ENCODE measurements around the gene MSLN. TPM values are rescaled to one million over a fixed set of nuclear protein-coding genes. Genes with fewer than 3 reads are reported as not detected.
A peak's percentile ranks its signal among the peaks of the same experiment; 100 is the strongest.
"Not testable (repeated sequence)": the region's sequence is repeated elsewhere in the genome, so short reads cannot be mapped to it uniquely, and the experiment has no call there.

Gene MSLN
- total and polyA plus RNA-seq, 5 experiments from 2014 or later: not detected

- peak overlapping the region in 2 of 10 donors; percentile 9 to 11 for H3K27ac Mint-ChIP-seq
- H3K4me3 Mint-ChIP-seq: no peak overlapping the region
- no peaks in the 10 kb centered on the region for H3K36me3 Mint-ChIP-seq
- H3K9me3 Mint-ChIP-seq: peaks cover 0 to 2% (median 0%) of the 10 kb centered on the region in 9 donors
- POLR2A ChIA-PET: interaction anchor here (0.7 kb wide), 1 partner anchor 68 kb away, joined by 3 read pairs; the partner anchor contains the start of gene JMJD8
- H3K4me1 Mint-ChIP-seq: peaks cover 0 to 6% (median 3%) of the 10 kb centered on the region in 4 donors
- no peak for ATAC-seq
- peaks cover 0 to 4% (median 0%) of the 10 kb centered on the region in 5 donors for H3K27me3 Mint-ChIP-seq
- DNase-seq: no peak
Observed at GRCh38 chr16:752007-752312, 8.6 kb upstream of the MSLN start.

GRCh38 chr16:754121-754607, 6.4 kb upstream of the MSLN start:
- peak overlapping the region in 1 of 10 donors; percentile 59 for H3K27ac Mint-ChIP-seq
- H3K9me3 Mint-ChIP-seq, DNase-seq: not testable (repeated sequence)

GRCh38 chr16:754656-755055, 5.9 kb upstream of the MSLN start:
- POLR2A ChIA-PET: interaction anchor here (0.7 to 0.8 kb wide), 2 partner anchors 30 to 104 kb away, joined by 3 to 5 read pairs; no protein-coding TSS in a partner anchor
- no peak overlapping the region for H3K27ac Mint-ChIP-seq
- ATAC-seq: peak in 1 of 2 donors; percentile 86

More at GRCh38 chr16:754121-754607, 6.4 kb upstream of the MSLN start:
- not testable (repeated sequence) for H3K27me3 Mint-ChIP-seq, H3K36me3 Mint-ChIP-seq, H3K4me3 Mint-ChIP-seq, ATAC-seq
- POLR2A ChIA-PET: interaction anchor here (0.7 to 0.8 kb wide), 2 partner anchors 31 to 104 kb away, joined by 3 to 5 read pairs; no protein-coding TSS in a partner anchor
- H3K4me1 Mint-ChIP-seq: peaks cover 0 to 11% (median 4%) of the 10 kb centered on the region in 4 donors

GRCh38 chr16:756428-756827, 4.1 kb upstream of the MSLN start:
- Mint-ChIP-seq H3K27ac (no peak overlapping the region), H3K4me1 (peaks cover 0 to 11% (median 4%) of the 10 kb centered on the region in 4 donors), H3K36me3 (no peaks in the 10 kb centered on the region), H3K9me3 (peaks cover 0 to 2% (median 0%) of the 10 kb centered on the region in 9 donors), H3K4me3 (no peak overlapping the region), H3K27me3 (peaks cover 0 to 8% (median 2%) of the 10 kb centered on the region in 5 donors)
- POLR2A ChIA-PET: no interaction called here
- ATAC-seq (no peak), DNase-seq (no peak)

More at GRCh38 chr16:754656-755055, 5.9 kb upstream of the MSLN start:
- H3K36me3 Mint-ChIP-seq: no peaks in the 10 kb centered on the region
- peaks cover 0 to 8% (median 2%) of the 10 kb centered on the region in 5 donors for H3K27me3 Mint-ChIP-seq
- no peak overlapping the region for H3K4me3 Mint-ChIP-seq
- no peak for DNase-seq
- peaks cover 0 to 2% (median 0%) of the 10 kb centered on the region in 9 donors for H3K9me3 Mint-ChIP-seq
- H3K4me1 Mint-ChIP-seq: peaks cover 0 to 11% (median 4%) of the 10 kb centered on the region in 4 donors

- no peak overlapping the region for H3K4me3 Mint-ChIP-seq
- POLR2A ChIA-PET: no interaction called here
Observed at GRCh38 chr16:759110-759910, 1.2 kb upstream of the MSLN start.

GRCh38 chr16:760065-760464, 469 bp upstream of the MSLN start:
- POLR2A ChIA-PET: no interaction called here
- DNase-seq: no peak
- Mint-ChIP-seq H3K27me3 (peaks cover 0 to 8% (median 2%) of the 10 kb centered on the region in 5 donors), H3K4me1 (peaks cover 0 to 8% (median 1%) of the 10 kb centered on the region in 4 donors), H3K36me3 (no peaks in the 10 kb centered on the region), H3K4me3 (no peak overlapping the region), H3K27ac (no peak overlapping the region), H3K9me3 (peaks cover 0 to 2% (median 0%) of the 10 kb centered on the region in 9 donors)
- ATAC-seq: no peak

More at GRCh38 chr16:759110-759910, 1.2 kb upstream of the MSLN start:
- H3K4me1 Mint-ChIP-seq: peaks cover 0 to 11% (median 4%) of the 10 kb centered on the region in 4 donors
- peaks cover 0 to 2% (median 0%) of the 10 kb centered on the region in 9 donors for H3K9me3 Mint-ChIP-seq
- peaks cover 0 to 8% (median 2%) of the 10 kb centered on the region in 5 donors for H3K27me3 Mint-ChIP-seq
- no peaks in the 10 kb centered on the region for H3K36me3 Mint-ChIP-seq
- DNase-seq: no peak
- no peak overlapping the region for H3K27ac Mint-ChIP-seq
- no peak for ATAC-seq

GRCh38 chr16:761625-762513, 1.3 kb downstream of the MSLN start:
- peaks cover 0 to 5% (median 0%) of the 10 kb centered on the region in 5 donors for H3K27me3 Mint-ChIP-seq
- H3K4me3 Mint-ChIP-seq: no peak overlapping the region

GRCh38 chr16:762595-763268, 2.2 kb downstream of the MSLN start:
- peak in 1 of 10 donors; percentile 53 for DNase-seq
- Mint-ChIP-seq H3K9me3 (no peaks in the 10 kb centered on the region), H3K27ac (no peak overlapping the region), H3K36me3 (no peaks in the 10 kb centered on the region), H3K4me3 (no peak overlapping the region), H3K4me1 (peaks cover 0 to 2% (median under 1%) of the 10 kb centered on the region in 4 donors), H3K27me3 (peaks cover 0 to 2% (median 0%) of the 10 kb centered on the region in 5 donors)
- no peak for ATAC-seq
- POLR2A ChIA-PET: no interaction called here

More at GRCh38 chr16:761625-762513, 1.3 kb downstream of the MSLN start:
- H3K36me3 Mint-ChIP-seq: no peaks in the 10 kb centered on the region
- H3K27ac Mint-ChIP-seq: no peak overlapping the region
- ATAC-seq (no peak), DNase-seq (peak in 1 of 10 donors; percentile 52)
- peaks cover 0 to 6% (median 1%) of the 10 kb centered on the region in 4 donors for H3K4me1 Mint-ChIP-seq
- POLR2A ChIA-PET: no interaction called here
- H3K9me3 Mint-ChIP-seq: no peaks in the 10 kb centered on the region

GRCh38 chr16:763369-764183, 3.0 kb downstream of the MSLN start:
- Mint-ChIP-seq H3K36me3 (no peaks in the 10 kb centered on the region), H3K9me3 (no peaks in the 10 kb centered on the region), H3K4me3 (no peak overlapping the region), H3K27ac (no peak overlapping the region), H3K4me1 (no peaks in the 10 kb centered on the region), H3K27me3 (no peaks in the 10 kb centered on the region)
- DNase-seq (no peak), ATAC-seq (no peak)
- POLR2A ChIA-PET: no interaction called here

GRCh38 chr16:764184-764750, 3.7 kb downstream of the MSLN start:
- DNase-seq (peak in 1 of 10 donors; percentile 48), ATAC-seq (no peak)
- POLR2A ChIA-PET: no interaction called here
- no peak overlapping the region for H3K27ac Mint-ChIP-seq
- H3K36me3 Mint-ChIP-seq: no peaks in the 10 kb centered on the region
- no peaks in the 10 kb centered on the region for H3K9me3 Mint-ChIP-seq
- H3K4me1 Mint-ChIP-seq: no peaks in the 10 kb centered on the region
- H3K27me3 Mint-ChIP-seq: no peaks in the 10 kb centered on the region
- H3K4me3 Mint-ChIP-seq: no peak overlapping the region

GRCh38 chr16:764848-765487, 4.4 kb downstream of the MSLN start:
- ATAC-seq: no peak
- DNase-seq: peak in 1 of 10 donors; percentile 62
- H3K27me3 Mint-ChIP-seq: no peaks in the 10 kb centered on the region
- no peaks in the 10 kb centered on the region for H3K4me1 Mint-ChIP-seq
- no peaks in the 10 kb centered on the region for H3K36me3 Mint-ChIP-seq
- H3K4me3 Mint-ChIP-seq: no peak overlapping the region
- POLR2A ChIA-PET: no interaction called here
- H3K27ac Mint-ChIP-seq: no peak overlapping the region
- H3K9me3 Mint-ChIP-seq: no peaks in the 10 kb centered on the region

Measured in naive thymus-derived CD8-positive, alpha-beta T cell (primary cell).